Measurements from ENCODE around the gene MED31. TPM values are rescaled to one million over a fixed set of nuclear protein-coding genes. Genes with fewer than 3 reads are reported as not detected.
A peak's percentile ranks its signal among the peaks of the same experiment; 100 is the strongest.

The MED31 gene
- total and polyA plus RNA-seq, 2 donors from 2014 or later: 15.9 to 21.0 TPM

DNA sequence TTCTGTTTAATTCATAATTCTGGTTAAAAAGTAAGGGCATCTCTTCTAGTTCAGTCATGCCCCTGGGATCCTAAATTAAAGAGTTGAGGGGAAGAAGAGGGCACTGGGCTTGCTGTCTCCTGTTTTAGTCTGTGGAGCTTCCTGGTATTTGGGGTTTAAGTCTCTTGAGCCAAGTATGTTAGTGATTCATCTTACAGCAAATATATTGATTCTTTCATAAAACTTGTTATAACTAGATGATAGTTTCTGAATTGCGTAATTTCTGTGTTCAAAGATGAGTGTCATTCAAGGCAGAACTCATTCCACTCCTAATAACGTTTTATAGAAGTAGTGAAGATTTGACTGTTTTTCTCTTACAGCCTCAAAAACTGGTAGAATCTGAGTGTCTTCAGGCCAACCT is 8.8 kb downstream of the MED31 start:
- intact Hi-C loops (cut with DNase I): no loop called here
- H3K4me3 ChIP-seq (ENCODE audit: low read length in 3 of 3): peak overlapping the region in 1 of 3 donors; percentile 74
- peaks cover 0 to 19% (median 6%) of the 10 kb centered on the region in 3 donors for H3K4me1 ChIP-seq (ENCODE audit: control insufficient read depth in 2 of 3, insufficient read depth in 2 of 3, low read depth in 1 of 3, low read length in 3 of 3)
- DNase-seq (no peak), FAIRE-seq (no peak)
- no peak overlapping the region for H3K27ac ChIP-seq (ENCODE audit: low read depth in 2 of 2, low read length in 2 of 2)
- H3K27me3 ChIP-seq (ENCODE audit: control insufficient read depth, insufficient read depth, low read length): no peaks in the 10 kb centered on the region
- no peaks in the 10 kb centered on the region for H3K9me3 ChIP-seq (ENCODE audit: control insufficient read depth in 2 of 3, insufficient read depth in 1 of 3, low read length in 3 of 3)
- H3K9ac ChIP-seq (ENCODE audit: low read length in 3 of 3): no peak overlapping the region
- TF ChIP-seq, protein P1, sequence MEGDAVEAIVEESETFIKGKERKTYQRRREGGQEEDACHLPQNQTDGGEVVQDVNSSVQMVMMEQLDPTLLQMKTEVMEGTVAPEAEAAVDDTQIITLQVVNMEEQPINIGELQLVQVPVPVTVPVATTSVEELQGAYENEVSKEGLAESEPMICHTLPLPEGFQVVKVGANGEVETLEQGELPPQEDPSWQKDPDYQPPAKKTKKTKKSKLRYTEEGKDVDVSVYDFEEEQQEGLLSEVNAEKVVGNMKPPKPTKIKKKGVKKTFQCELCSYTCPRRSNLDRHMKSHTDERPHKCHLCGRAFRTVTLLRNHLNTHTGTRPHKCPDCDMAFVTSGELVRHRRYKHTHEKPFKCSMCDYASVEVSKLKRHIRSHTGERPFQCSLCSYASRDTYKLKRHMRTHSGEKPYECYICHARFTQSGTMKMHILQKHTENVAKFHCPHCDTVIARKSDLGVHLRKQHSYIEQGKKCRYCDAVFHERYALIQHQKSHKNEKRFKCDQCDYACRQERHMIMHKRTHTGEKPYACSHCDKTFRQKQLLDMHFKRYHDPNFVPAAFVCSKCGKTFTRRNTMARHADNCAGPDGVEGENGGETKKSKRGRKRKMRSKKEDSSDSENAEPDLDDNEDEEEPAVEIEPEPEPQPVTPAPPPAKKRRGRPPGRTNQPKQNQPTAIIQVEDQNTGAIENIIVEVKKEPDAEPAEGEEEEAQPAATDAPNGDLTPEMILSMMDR (IDR thresholded peaks at IDR 0.05; ENCODE audit: borderline replicate concordance, extremely low read depth, insufficient read depth): no peak
- peaks cover 5 to 13% (median 6%) of the 10 kb centered on the region in 3 donors for H3K36me3 ChIP-seq (ENCODE audit: control insufficient read depth in 2 of 3, insufficient read depth in 3 of 3, low read length in 3 of 3)

DNA sequence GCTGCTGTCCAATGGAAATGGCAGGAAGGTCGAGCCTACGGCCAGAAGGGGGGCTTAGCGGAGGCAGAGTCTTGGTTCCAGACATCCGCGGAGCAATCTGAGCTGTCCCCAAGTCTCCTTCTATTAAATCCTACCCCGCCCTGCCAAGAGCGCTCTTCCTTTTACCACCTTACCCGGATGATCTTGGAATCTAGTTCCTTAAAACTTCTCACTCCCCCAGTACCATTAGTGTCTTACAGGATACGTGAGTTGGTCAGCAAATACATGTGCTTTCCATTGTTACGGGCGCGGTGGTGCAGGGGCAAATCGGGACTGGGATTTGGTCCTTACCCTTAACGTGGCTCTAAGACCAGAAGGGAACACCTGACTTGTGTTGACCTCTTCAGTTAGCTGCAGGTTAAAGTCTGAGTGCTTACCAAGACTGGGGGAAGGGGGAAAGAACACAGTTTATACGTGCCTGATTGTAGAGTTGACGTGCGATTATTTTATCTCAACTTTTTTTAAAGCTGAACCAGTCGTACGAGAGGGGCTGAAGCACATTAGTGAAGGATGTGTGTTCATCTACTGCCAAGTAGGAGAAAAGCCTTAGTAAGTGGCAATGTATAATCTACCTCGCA is 10.1 kb downstream of the MED31 start:
- TF ChIP-seq, protein P1 (IDR thresholded peaks at IDR 0.05; ENCODE audit: borderline replicate concordance, extremely low read depth, insufficient read depth): no peak
- Histone ChIP-seq H3K9ac (ENCODE audit: low read length in 3 of 3) (peak overlapping the region; percentile 55 to 92 (median 88)), H3K36me3 (ENCODE audit: control insufficient read depth in 2 of 3, insufficient read depth in 3 of 3, low read length in 3 of 3) (peaks cover 4 to 12% (median 5%) of the 10 kb centered on the region in 3 donors), H3K9me3 (ENCODE audit: control insufficient read depth in 2 of 3, insufficient read depth in 1 of 3, low read length in 3 of 3) (no peaks in the 10 kb centered on the region), H3K4me1 (ENCODE audit: control insufficient read depth in 2 of 3, insufficient read depth in 2 of 3, low read depth in 1 of 3, low read length in 3 of 3) (peaks cover 0 to 18% (median 6%) of the 10 kb centered on the region in 3 donors), H3K27me3 (ENCODE audit: control insufficient read depth, insufficient read depth, low read length) (no peaks in the 10 kb centered on the region), H3K4me3 (ENCODE audit: low read length in 3 of 3) (peak overlapping the region; percentile 74 to 98 (median 96)), H3K27ac (ENCODE audit: low read depth in 2 of 2, low read length in 2 of 2) (peak overlapping the region; percentile 85 to 95)
- no peak for DNase-seq
- intact Hi-C loops (cut with DNase I): no loop called here
- no peak for FAIRE-seq

DNA sequence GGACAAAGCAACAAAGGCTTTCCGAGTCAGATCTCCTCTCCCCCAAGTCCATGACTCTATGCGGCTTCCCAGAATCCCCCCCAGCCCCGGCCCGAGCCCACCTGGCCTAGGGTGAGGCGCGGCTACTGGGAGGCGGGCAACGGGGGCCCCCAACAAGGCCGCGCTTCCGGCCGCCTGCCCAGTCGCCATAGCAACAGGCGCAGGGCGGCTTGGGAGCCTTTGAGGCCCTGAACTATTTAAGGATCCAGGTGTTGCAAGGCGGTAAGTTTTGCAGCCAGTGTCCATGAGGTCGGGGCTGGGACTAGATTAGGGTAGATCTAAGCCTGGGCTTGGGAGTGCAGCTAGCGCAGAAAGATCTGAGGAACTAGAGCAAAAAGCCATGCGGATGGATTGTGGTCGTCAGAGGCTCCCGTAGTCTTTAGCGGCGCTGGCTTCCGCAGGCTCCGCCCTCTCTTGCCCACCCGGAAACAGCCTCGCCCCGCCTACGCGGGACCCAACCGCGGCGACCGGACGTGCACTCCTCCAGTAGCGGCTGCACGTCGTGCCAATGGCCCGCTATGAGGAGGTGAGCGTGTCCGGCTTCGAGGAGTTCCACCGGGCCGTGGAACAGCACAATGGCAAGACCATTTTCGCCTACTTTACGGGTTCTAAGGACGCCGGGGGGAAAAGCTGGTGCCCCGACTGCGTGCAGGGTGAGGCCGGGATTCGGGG is 10.7 kb downstream of the MED31 start, which contains the start of the genes KIAA0753 and TXNDC17:
KIAA0753 (minus strand) TSS at position 176 of the 711 bp plus-strand sequence. CDS start 5,608 bp downstream, outside the sequence.
TXNDC17 (plus strand) TSS at position 525 of the 711 bp plus-strand sequence; CDS start at position 548, 23 bp downstream.
- Histone ChIP-seq H3K9me3 (ENCODE audit: control insufficient read depth in 2 of 3, insufficient read depth in 1 of 3, low read length in 3 of 3) (no peaks in the 10 kb centered on the region), H3K9ac (ENCODE audit: low read length in 3 of 3) (peak within 1 kb of the TSS; percentile 55 to 92 (median 88)), H3K27ac (ENCODE audit: low read depth in 2 of 2, low read length in 2 of 2) (peak within 1 kb of the TSS; percentile 85 to 95), H3K36me3 (ENCODE audit: control insufficient read depth in 2 of 3, insufficient read depth in 3 of 3, low read length in 3 of 3) (peaks cover 4 to 12% (median 5%) of the 10 kb centered on the region in 3 donors), H3K4me3 (ENCODE audit: low read length in 3 of 3) (peak within 1 kb of the TSS; percentile 74 to 98 (median 96)), H3K4me1 (ENCODE audit: control insufficient read depth in 2 of 3, insufficient read depth in 2 of 3, low read depth in 1 of 3, low read length in 3 of 3) (peaks cover 0 to 18% (median 6%) of the 10 kb centered on the region in 3 donors), H3K27me3 (ENCODE audit: control insufficient read depth, insufficient read depth, low read length) (no peaks in the 10 kb centered on the region)
- intact Hi-C loops (cut with DNase I): no loop called here
- TF ChIP-seq, protein P1 (IDR thresholded peaks at IDR 0.05; ENCODE audit: borderline replicate concordance, extremely low read depth, insufficient read depth): peak; percentile 14
- DNase-seq (peak; percentile 94 to 97 (median 96)), FAIRE-seq (no peak)

All from kidney (tissue), 14 donors.